GM23338 (cell line): Measurements from ENCODE around the gene ANKS1B. TPM values are rescaled to one million over a fixed set of nuclear protein-coding genes. Genes with fewer than 3 reads are reported as not detected.

Experiments used
- ATAC-seq: fragments of 200-7000 bp; cut with Tn5 transposase; 3 replicates; pipeline ENCODE4 v1.9.1; 2020
- DNase-seq: peaks from one replicate; pipeline ENCODE4 v3.0.0-alpha.2; 2015; ENCODE audit warnings: low spot score
- H2AFZ ChIP-seq: fragments of 200-600 bp; sonication (generic); 2 replicates; pipeline ENCODE4 v1.8.0; 2016; ENCODE audit warnings: antibody characterized with exemption, mild to moderate bottlenecking, moderate library complexity
- H3F3A ChIP-seq: fragments of 200-600 bp; sonication (generic); replicated peaks from 2 replicates; pipeline ENCODE4 v1.8.0; 2017; ENCODE audit warnings: antibody characterized with exemption, mixed run types, low read depth
- H3K27ac ChIP-seq: fragments of 200-600 bp; sonication (generic); 2 replicates; pipeline ENCODE4 v1.6.1; 2016; ENCODE audit warnings: low read depth
- H3K27me3 ChIP-seq: fragments of 200-600 bp; sonication (generic); 2 replicates; pipeline ENCODE4 v1.8.0; 2016; ENCODE audit warnings: mild to moderate bottlenecking, mixed run types, moderate library complexity; ENCODE audit not compliant: insufficient read depth
- H3K36me3 ChIP-seq: fragments of 200-600 bp; sonication (generic); 2 replicates; pipeline ENCODE4 v1.8.0; 2016; ENCODE audit warnings: mild to moderate bottlenecking; ENCODE audit not compliant: insufficient read depth
- H3K4me1 ChIP-seq: fragments of 200-600 bp; sonication (generic); 2 replicates; pipeline ENCODE4 v1.8.0; 2016; ENCODE audit warnings: mild to moderate bottlenecking, moderate library complexity; ENCODE audit not compliant: insufficient read depth
- H3K4me2 ChIP-seq: fragments of 200-600 bp; sonication (generic); 2 replicates; pipeline ENCODE4 v1.7.1; 2017; ENCODE audit warnings: mixed run types
- H3K4me3 ChIP-seq: fragments of 200-600 bp; sonication (generic); 2 replicates; pipeline ENCODE4 v1.6.1; 2016; ENCODE audit warnings: mixed run types
- H3K79me2 ChIP-seq: fragments of 200-600 bp; sonication (generic); replicated peaks from 2 replicates; pipeline ENCODE4 v1.8.0; 2017; ENCODE audit warnings: mild to moderate bottlenecking; ENCODE audit not compliant: insufficient read depth
- H3K9me2 ChIP-seq: fragments of 200-600 bp; sonication (generic); 2 replicates; pipeline ENCODE4 v1.8.0; 2017; ENCODE audit not compliant: insufficient read depth
- H4K20me1 ChIP-seq: fragments of 200-600 bp; sonication (generic); replicated peaks from 2 replicates; pipeline ENCODE4 v1.8.0; 2017; ENCODE audit warnings: mild to moderate bottlenecking; ENCODE audit not compliant: insufficient read depth
- H3K27ac Mint-ChIP-seq: 2 replicates; pipeline ENCODE4 v1.8.0; 2020; ENCODE audit warnings: inconsistent platforms, mild to moderate bottlenecking, moderate library complexity, mixed read lengths
- H3K27me3 Mint-ChIP-seq: 3 replicates; pipeline ENCODE4 v1.8.0; 2022; ENCODE audit warnings: low read depth, mild to moderate bottlenecking, moderate library complexity, mixed read lengths, inconsistent platforms; ENCODE audit not compliant: insufficient read depth, poor library complexity
- H3K36me3 Mint-ChIP-seq: 3 replicates; pipeline ENCODE4 v1.8.0; 2021; ENCODE audit warnings: low read depth, mild to moderate bottlenecking, inconsistent platforms, moderate library complexity, mixed read lengths
- H3K4me1 Mint-ChIP-seq: 3 replicates; pipeline ENCODE4 v1.8.0; 2020; ENCODE audit warnings: mild to moderate bottlenecking, inconsistent platforms, mixed read lengths
- H3K4me3 Mint-ChIP-seq: 3 replicates; pipeline ENCODE4 v1.8.0; 2021; ENCODE audit warnings: moderate library complexity, mild to moderate bottlenecking, inconsistent platforms, mixed read lengths
- H3K9me3 Mint-ChIP-seq: 3 replicates; pipeline ENCODE4 v1.8.0; 2020; ENCODE audit warnings: moderate library complexity, mild to moderate bottlenecking, inconsistent platforms, mixed read lengths
- CREB1 ChIP-seq: fragments of 250-450 bp; sonication (Bioruptor Pico); IDR thresholded peaks from 2 replicates; pipeline ENCODE4 v1.5.0; 2020; ENCODE audit warnings: low read depth, mild to moderate bottlenecking, moderate library complexity
- EZH2 ChIP-seq: fragments of 200-600 bp; sonication (generic); IDR thresholded peaks from one replicate; pipeline ENCODE4 v1.8.0; 2017; ENCODE audit warnings: antibody characterized with exemption, mild to moderate bottlenecking, low read depth; ENCODE audit not compliant: unreplicated experiment
- EZH2phosphoT487 ChIP-seq: fragments of 200-600 bp; sonication (generic); IDR thresholded peaks from one replicate; pipeline ENCODE4 v1.8.1; 2018; ENCODE audit warnings: antibody characterized with exemption; ENCODE audit not compliant: unreplicated experiment
- JUNB ChIP-seq: IDR thresholded peaks from one replicate; pipeline ENCODE4 v1.6.1; 2016; ENCODE audit warnings: antibody characterized with exemption; ENCODE audit not compliant: unreplicated experiment
- NANOG ChIP-seq: IDR thresholded peaks from 2 replicates; pipeline ENCODE4 v1.6.1; 2016; ENCODE audit warnings: antibody characterized with exemption, borderline replicate concordance
- POLR2AphosphoS5 ChIP-seq: IDR thresholded peaks from 2 replicates; pipeline ENCODE4 v1.6.1; 2016; ENCODE audit warnings: antibody characterized with exemption, low read depth
- STAT1 ChIP-seq: IDR thresholded peaks from one replicate; pipeline ENCODE4 v1.6.1; 2016; ENCODE audit warnings: antibody characterized with exemption; ENCODE audit not compliant: unreplicated experiment
- ZNF114 ChIP-seq: fragments of 250-450 bp; sonication (Bioruptor Pico); IDR thresholded peaks from 2 replicates; pipeline ENCODE4 v1.5.0; 2020; ENCODE audit warnings: mild to moderate bottlenecking, moderate library complexity
- ZNF331 ChIP-seq: fragments of 250-450 bp; sonication (Bioruptor Pico); IDR thresholded peaks from 2 replicates; pipeline ENCODE4 v1.5.0; 2020; ENCODE audit warnings: low read depth, mild to moderate bottlenecking, moderate library complexity
- polyA plus RNA-seq: library from polyadenylated mRNA; unstranded; fragments of >200 nt; fragmentation: Nextera tagmentation; extraction: Ambion mirVana; gene quantifications from 2 replicates; pipeline ENCODE4 v1.2.1, GENCODE V29; 2016
- total RNA-seq: library from RNA; depleted of rRNA; stranded (reverse); fragments of >200 nt; shearing (Covaris generic); gene quantifications from 2 replicates; pipeline ENCODE4 v1.2.3, GENCODE V29; 2014
- TF ChIP-seq, protein P1 (sequence below): fragments of 250-450 bp; sonication (Bioruptor Pico); IDR thresholded peaks from 2 replicates; pipeline ENCODE4 v1.5.0; 2020; ENCODE audit warnings: mild to moderate bottlenecking, moderate library complexity
- TF ChIP-seq, protein P2 (sequence below): IDR thresholded peaks from 2 replicates; pipeline ENCODE4 v1.6.1; 2016; ENCODE audit warnings: antibody characterized with exemption
- TF ChIP-seq, protein P3 (sequence below), 2 experiments: fragments of 200-600 bp in 1 of 2; sonication (generic) in 1 of 2; conservative IDR thresholded peaks; 2 replicates each; pipeline versions ENCODE4 v1.5.1 to v1.6.1; 2016 to 2017; ENCODE audit warnings: antibody characterized with exemption in 2 of 2, low read depth in 2 of 2, mild to moderate bottlenecking in 2 of 2, moderate library complexity in 1 of 2
- TF ChIP-seq, protein P4 (sequence below): IDR thresholded peaks from one replicate; pipeline ENCODE4 v1.6.1; 2018; ENCODE audit warnings: antibody characterized with exemption; ENCODE audit not compliant: unreplicated experiment

The ANKS1B gene
- total and polyA plus RNA-seq, 2 experiments from 2014 or later: 4.3 to 5.8 TPM

DNA sequence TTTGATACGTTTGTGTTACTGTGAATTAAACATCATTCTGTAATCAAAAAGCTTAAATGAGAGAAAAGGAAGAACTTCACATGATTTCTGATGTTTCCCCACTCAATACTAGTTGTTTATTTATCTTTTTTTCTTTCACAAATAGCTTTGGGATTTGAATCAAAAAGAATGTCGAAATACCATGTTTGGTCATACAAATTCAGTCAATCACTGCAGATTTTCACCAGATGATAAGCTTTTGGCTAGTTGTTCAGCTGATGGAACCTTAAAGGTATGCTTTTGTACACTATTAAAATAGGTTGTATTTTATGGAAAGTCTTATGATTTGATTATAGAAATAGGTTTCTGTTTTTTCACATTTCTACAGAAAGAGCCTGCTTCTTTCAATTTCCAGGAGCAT lies 1298.1 kb downstream of the ANKS1B start:
- TF ChIP-seq NANOG: no peak
- TF ChIP-seq, protein P1, sequence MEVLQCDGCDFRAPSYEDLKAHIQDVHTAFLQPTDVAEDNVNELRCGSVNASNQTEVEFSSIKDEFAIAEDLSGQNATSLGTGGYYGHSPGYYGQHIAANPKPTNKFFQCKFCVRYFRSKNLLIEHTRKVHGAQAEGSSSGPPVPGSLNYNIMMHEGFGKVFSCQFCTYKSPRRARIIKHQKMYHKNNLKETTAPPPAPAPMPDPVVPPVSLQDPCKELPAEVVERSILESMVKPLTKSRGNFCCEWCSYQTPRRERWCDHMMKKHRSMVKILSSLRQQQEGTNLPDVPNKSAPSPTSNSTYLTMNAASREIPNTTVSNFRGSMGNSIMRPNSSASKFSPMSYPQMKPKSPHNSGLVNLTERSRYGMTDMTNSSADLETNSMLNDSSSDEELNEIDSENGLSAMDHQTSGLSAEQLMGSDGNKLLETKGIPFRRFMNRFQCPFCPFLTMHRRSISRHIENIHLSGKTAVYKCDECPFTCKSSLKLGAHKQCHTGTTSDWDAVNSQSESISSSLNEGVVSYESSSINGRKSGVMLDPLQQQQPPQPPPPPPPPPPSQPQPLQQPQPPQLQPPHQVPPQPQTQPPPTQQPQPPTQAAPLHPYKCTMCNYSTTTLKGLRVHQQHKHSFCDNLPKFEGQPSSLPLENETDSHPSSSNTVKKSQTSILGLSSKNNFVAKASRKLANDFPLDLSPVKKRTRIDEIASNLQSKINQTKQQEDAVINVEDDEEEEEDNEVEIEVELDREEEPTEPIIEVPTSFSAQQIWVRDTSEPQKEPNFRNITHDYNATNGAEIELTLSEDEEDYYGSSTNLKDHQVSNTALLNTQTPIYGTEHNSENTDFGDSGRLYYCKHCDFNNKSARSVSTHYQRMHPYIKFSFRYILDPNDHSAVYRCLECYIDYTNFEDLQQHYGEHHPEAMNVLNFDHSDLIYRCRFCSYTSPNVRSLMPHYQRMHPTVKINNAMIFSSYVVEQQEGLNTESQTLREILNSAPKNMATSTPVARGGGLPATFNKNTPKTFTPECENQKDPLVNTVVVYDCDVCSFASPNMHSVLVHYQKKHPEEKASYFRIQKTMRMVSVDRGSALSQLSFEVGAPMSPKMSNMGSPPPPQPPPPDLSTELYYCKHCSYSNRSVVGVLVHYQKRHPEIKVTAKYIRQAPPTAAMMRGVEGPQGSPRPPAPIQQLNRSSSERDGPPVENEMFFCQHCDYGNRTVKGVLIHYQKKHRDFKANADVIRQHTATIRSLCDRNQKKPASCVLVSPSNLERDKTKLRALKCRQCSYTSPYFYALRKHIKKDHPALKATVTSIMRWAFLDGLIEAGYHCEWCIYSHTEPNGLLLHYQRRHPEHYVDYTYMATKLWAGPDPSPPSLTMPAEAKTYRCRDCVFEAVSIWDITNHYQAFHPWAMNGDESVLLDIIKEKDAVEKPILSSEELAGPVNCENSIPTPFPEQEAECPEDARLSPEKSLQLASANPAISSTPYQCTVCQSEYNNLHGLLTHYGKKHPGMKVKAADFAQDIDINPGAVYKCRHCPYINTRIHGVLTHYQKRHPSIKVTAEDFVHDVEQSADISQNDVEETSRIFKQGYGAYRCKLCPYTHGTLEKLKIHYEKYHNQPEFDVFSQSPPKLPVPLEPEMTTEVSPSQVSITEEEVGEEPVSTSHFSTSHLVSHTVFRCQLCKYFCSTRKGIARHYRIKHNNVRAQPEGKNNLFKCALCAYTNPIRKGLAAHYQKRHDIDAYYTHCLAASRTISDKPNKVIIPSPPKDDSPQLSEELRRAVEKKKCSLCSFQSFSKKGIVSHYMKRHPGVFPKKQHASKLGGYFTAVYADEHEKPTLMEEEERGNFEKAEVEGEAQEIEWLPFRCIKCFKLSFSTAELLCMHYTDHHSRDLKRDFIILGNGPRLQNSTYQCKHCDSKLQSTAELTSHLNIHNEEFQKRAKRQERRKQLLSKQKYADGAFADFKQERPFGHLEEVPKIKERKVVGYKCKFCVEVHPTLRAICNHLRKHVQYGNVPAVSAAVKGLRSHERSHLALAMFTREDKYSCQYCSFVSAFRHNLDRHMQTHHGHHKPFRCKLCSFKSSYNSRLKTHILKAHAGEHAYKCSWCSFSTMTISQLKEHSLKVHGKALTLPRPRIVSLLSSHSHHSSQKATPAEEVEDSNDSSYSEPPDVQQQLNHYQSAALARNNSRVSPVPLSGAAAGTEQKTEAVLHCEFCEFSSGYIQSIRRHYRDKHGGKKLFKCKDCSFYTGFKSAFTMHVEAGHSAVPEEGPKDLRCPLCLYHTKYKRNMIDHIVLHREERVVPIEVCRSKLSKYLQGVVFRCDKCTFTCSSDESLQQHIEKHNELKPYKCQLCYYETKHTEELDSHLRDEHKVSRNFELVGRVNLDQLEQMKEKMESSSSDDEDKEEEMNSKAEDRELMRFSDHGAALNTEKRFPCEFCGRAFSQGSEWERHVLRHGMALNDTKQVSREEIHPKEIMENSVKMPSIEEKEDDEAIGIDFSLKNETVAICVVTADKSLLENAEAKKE: no peak
- TF ChIP-seq, protein P2, sequence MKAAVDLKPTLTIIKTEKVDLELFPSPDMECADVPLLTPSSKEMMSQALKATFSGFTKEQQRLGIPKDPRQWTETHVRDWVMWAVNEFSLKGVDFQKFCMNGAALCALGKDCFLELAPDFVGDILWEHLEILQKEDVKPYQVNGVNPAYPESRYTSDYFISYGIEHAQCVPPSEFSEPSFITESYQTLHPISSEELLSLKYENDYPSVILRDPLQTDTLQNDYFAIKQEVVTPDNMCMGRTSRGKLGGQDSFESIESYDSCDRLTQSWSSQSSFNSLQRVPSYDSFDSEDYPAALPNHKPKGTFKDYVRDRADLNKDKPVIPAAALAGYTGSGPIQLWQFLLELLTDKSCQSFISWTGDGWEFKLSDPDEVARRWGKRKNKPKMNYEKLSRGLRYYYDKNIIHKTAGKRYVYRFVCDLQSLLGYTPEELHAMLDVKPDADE: no peak
- TF ChIP-seq POLR2AphosphoS5: no peak
- TF ChIP-seq CREB1 (CRISPR knock-in tag): no peak
- no peak for TF ChIP-seq STAT1
- TF ChIP-seq, protein P3, sequence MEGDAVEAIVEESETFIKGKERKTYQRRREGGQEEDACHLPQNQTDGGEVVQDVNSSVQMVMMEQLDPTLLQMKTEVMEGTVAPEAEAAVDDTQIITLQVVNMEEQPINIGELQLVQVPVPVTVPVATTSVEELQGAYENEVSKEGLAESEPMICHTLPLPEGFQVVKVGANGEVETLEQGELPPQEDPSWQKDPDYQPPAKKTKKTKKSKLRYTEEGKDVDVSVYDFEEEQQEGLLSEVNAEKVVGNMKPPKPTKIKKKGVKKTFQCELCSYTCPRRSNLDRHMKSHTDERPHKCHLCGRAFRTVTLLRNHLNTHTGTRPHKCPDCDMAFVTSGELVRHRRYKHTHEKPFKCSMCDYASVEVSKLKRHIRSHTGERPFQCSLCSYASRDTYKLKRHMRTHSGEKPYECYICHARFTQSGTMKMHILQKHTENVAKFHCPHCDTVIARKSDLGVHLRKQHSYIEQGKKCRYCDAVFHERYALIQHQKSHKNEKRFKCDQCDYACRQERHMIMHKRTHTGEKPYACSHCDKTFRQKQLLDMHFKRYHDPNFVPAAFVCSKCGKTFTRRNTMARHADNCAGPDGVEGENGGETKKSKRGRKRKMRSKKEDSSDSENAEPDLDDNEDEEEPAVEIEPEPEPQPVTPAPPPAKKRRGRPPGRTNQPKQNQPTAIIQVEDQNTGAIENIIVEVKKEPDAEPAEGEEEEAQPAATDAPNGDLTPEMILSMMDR (conservative IDR thresholded peaks at IDR 0.05; ENCODE audit: low read depth in 2 of 2): no peak
- TF ChIP-seq EZH2phosphoT487: no peak
- TF ChIP-seq, protein P4, sequence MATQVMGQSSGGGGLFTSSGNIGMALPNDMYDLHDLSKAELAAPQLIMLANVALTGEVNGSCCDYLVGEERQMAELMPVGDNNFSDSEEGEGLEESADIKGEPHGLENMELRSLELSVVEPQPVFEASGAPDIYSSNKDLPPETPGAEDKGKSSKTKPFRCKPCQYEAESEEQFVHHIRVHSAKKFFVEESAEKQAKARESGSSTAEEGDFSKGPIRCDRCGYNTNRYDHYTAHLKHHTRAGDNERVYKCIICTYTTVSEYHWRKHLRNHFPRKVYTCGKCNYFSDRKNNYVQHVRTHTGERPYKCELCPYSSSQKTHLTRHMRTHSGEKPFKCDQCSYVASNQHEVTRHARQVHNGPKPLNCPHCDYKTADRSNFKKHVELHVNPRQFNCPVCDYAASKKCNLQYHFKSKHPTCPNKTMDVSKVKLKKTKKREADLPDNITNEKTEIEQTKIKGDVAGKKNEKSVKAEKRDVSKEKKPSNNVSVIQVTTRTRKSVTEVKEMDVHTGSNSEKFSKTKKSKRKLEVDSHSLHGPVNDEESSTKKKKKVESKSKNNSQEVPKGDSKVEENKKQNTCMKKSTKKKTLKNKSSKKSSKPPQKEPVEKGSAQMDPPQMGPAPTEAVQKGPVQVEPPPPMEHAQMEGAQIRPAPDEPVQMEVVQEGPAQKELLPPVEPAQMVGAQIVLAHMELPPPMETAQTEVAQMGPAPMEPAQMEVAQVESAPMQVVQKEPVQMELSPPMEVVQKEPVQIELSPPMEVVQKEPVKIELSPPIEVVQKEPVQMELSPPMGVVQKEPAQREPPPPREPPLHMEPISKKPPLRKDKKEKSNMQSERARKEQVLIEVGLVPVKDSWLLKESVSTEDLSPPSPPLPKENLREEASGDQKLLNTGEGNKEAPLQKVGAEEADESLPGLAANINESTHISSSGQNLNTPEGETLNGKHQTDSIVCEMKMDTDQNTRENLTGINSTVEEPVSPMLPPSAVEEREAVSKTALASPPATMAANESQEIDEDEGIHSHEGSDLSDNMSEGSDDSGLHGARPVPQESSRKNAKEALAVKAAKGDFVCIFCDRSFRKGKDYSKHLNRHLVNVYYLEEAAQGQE: no peak
- no peak for TF ChIP-seq ZNF331 (CRISPR knock-in tag)
- TF ChIP-seq ZNF114 (CRISPR knock-in tag): no peak
- TF ChIP-seq JUNB: no peak
- TF ChIP-seq EZH2: no peak
- Mint-ChIP-seq H3K36me3 (peaks cover 9% of the 10 kb centered on the region; the same call in 2 of the 3 replicates), H3K9me3 (no peaks in the 10 kb centered on the region)

More for the DNA sequence above, 1298.1 kb downstream of the ANKS1B start:
- Mint-ChIP-seq H3K27me3 (no peaks in the 10 kb centered on the region), H3K4me1 (no peaks in the 10 kb centered on the region; the same call in 2 of the 3 replicates), H3K27ac (no peak overlapping the region), H3K4me3 (no peak overlapping the region)
- H3K27ac ChIP-seq: no peak overlapping the region
- H3K4me2 ChIP-seq: no peak overlapping the region
- H3K36me3 ChIP-seq: peaks cover 5% of the 10 kb centered on the region; the same call in 1 of the 2 replicates
- H3K27me3 ChIP-seq: no peaks in the 10 kb centered on the region
- no peaks in the 10 kb centered on the region for H4K20me1 ChIP-seq
- no peak overlapping the region for H2AFZ ChIP-seq
- no peak for ATAC-seq
- no peaks in the 10 kb centered on the region for H3K4me1 ChIP-seq
- H3K9me2 ChIP-seq: no peaks in the 10 kb centered on the region
- H3K4me3 ChIP-seq: no peak overlapping the region
- H3F3A ChIP-seq: no peaks in the 10 kb centered on the region
- DNase-seq: no peak
- no peaks in the 10 kb centered on the region for H3K79me2 ChIP-seq
